MM.1S (cell line): ENCODE measurements around the gene EFNB1.

Source experiments
- DNase-seq: peaks from one replicate; pipeline ENCODE4 v3.0.0-alpha.2; 2015
- H2AFZ ChIP-seq: fragments of 300-600 bp; sonication (generic); 2 replicates; pipeline ENCODE4 v1.6.0; 2016; ENCODE audit warnings: antibody characterized with exemption, low read length
- H3F3A ChIP-seq: fragments of 300-600 bp; sonication (generic); 2 replicates; pipeline ENCODE4 v1.6.1; 2016; ENCODE audit warnings: mild to moderate bottlenecking, antibody characterized with exemption, low read length, moderate library complexity, mixed read lengths; ENCODE audit not compliant: insufficient read depth
- H3K27ac ChIP-seq: fragments of 300-600 bp; sonication (generic); 2 replicates; pipeline ENCODE4 v1.5.1; 2016; ENCODE audit warnings: mild to moderate bottlenecking, low read length
- H3K27me3 ChIP-seq: fragments of 300-600 bp; sonication (generic); replicated peaks from 2 replicates; pipeline ENCODE4 v1.6.0; 2016; ENCODE audit warnings: low read length; ENCODE audit not compliant: insufficient read depth
- H3K36me3 ChIP-seq: fragments of 300-600 bp; sonication (generic); replicated peaks from 2 replicates; pipeline ENCODE4 v1.6.1; 2016; ENCODE audit warnings: mild to moderate bottlenecking, low read length, mixed read lengths; ENCODE audit not compliant: insufficient read depth
- H3K4me1 ChIP-seq: fragments of 300-600 bp; sonication (generic); 2 replicates; pipeline ENCODE4 v1.6.1; 2016; ENCODE audit warnings: low read length, mixed read lengths
- H3K4me2 ChIP-seq: fragments of 300-600 bp; sonication (generic); 2 replicates; pipeline ENCODE4 v1.6.0; 2016; ENCODE audit warnings: low read depth, low read length
- H3K4me3 ChIP-seq: fragments of 300-600 bp; sonication (generic); 2 replicates; pipeline ENCODE4 v1.5.1; 2016; ENCODE audit warnings: low read length, mixed read lengths
- H3K79me2 ChIP-seq: fragments of 300-600 bp; sonication (generic); 2 replicates; pipeline ENCODE4 v1.6.1; 2016; ENCODE audit warnings: mixed run types, low read length, mixed read lengths
- H3K9ac ChIP-seq: fragments of 300-600 bp; sonication (generic); 2 replicates; pipeline ENCODE4 v1.6.1; 2016; ENCODE audit warnings: low read length, mixed read lengths
- H3K9me2 ChIP-seq: fragments of 300-600 bp; sonication (generic); replicated peaks from 2 replicates; pipeline ENCODE4 v1.6.1; 2016; ENCODE audit warnings: mild to moderate bottlenecking, low read length, mixed read lengths; ENCODE audit not compliant: insufficient read depth
- H3K9me3 ChIP-seq: fragments of 300-600 bp; sonication (generic); replicated peaks from 2 replicates; pipeline ENCODE4 v1.6.1; 2016; ENCODE audit warnings: mild to moderate bottlenecking, low read length, mixed read lengths; ENCODE audit not compliant: insufficient read depth
- H4K20me1 ChIP-seq: fragments of 300-600 bp; sonication (generic); 2 replicates; pipeline ENCODE4 v1.6.1; 2016; ENCODE audit warnings: mild to moderate bottlenecking, low read length, moderate library complexity, mixed read lengths; ENCODE audit not compliant: insufficient read depth
- CTCF ChIP-seq: fragments of 300-600 bp; sonication (generic); IDR thresholded peaks from 2 replicates; pipeline ENCODE4 v1.5.1; 2016; ENCODE audit warnings: antibody characterized with exemption, low read length, mixed read lengths
- EZH2 ChIP-seq: fragments of 300-600 bp; sonication (generic); optimal IDR thresholded peaks from 2 replicates; pipeline ENCODE3; 2017; ENCODE audit warnings: low read depth, mild to moderate bottlenecking, antibody characterized with exemption, low read length, mixed read lengths
- EZH2phosphoT487 ChIP-seq: fragments of 300-600 bp; sonication (generic); IDR thresholded peaks from 2 replicates; pipeline ENCODE4 v1.6.1; 2018; ENCODE audit warnings: antibody characterized with exemption, low read length

EFNB1 gene

GRCh38 chrX:68789966-68790365 lies 38.9 kb upstream of the EFNB1 start:
- Histone ChIP-seq H4K20me1 (no peaks in the 10 kb centered on the region), H3F3A (no peaks in the 10 kb centered on the region), H3K79me2 (no peaks in the 10 kb centered on the region), H3K4me3 (no peak overlapping the region), H2AFZ (no peak overlapping the region), H3K9me2 (no peaks in the 10 kb centered on the region), H3K36me3 (no peaks in the 10 kb centered on the region), H3K9me3 (no peaks in the 10 kb centered on the region), H3K9ac (no peak overlapping the region), H3K4me1 (no peaks in the 10 kb centered on the region), H3K27me3 (no peaks in the 10 kb centered on the region), H3K27ac (no peak overlapping the region), H3K4me2 (no peak overlapping the region)
- TF ChIP-seq EZH2 (no peak), CTCF (no peak), EZH2phosphoT487 (no peak)
- DNase-seq = no peak

DNA sequence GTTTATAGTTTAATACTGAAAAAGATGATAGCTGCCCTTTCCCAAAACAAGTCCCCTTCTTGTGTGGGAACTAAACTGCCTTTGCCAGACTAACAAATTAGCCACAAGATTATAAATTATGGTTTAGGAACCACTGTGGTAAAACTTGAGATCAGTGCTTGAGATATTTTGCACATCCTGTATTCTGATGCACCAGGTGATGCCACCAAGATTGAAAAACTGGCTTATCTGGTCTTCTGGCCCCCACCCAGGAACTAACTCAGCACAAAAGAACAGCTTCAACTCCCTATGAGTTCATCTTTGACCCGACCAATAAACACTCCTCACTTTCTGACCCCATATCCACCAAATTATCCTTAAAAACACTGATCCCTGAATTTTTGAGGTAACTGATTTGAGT lies 36.7 kb upstream of the EFNB1 start:
- Histone ChIP-seq H2AFZ (no peak overlapping the region), H3K27ac (no peak overlapping the region), H3K4me1 (no peaks in the 10 kb centered on the region), H3K4me2 (no peak overlapping the region), H3F3A (no peaks in the 10 kb centered on the region), H3K9ac (no peak overlapping the region), H3K9me2 (no peaks in the 10 kb centered on the region), H4K20me1 (no peaks in the 10 kb centered on the region), H3K4me3 (no peak overlapping the region), H3K36me3 (no peaks in the 10 kb centered on the region), H3K9me3 (no peaks in the 10 kb centered on the region), H3K27me3 (no peaks in the 10 kb centered on the region), H3K79me2 (no peaks in the 10 kb centered on the region)
- no peak for DNase-seq
- TF ChIP-seq EZH2 (no peak), EZH2phosphoT487 (no peak), CTCF (no peak)

GRCh38 chrX:68794461-68794860 lies 34.4 kb upstream of the EFNB1 start:
- Histone ChIP-seq H3K9me2 (no peaks in the 10 kb centered on the region), H3K4me2 (no peak overlapping the region), H3K36me3 (no peaks in the 10 kb centered on the region), H3K27me3 (no peaks in the 10 kb centered on the region), H2AFZ (no peak overlapping the region), H4K20me1 (no peaks in the 10 kb centered on the region), H3K4me3 (no peak overlapping the region), H3F3A (no peaks in the 10 kb centered on the region), H3K79me2 (no peaks in the 10 kb centered on the region), H3K9ac (no peak overlapping the region), H3K9me3 (no peaks in the 10 kb centered on the region), H3K27ac (no peak overlapping the region), H3K4me1 (no peaks in the 10 kb centered on the region)
- no peak for TF ChIP-seq EZH2
- no peak for TF ChIP-seq CTCF
- TF ChIP-seq EZH2phosphoT487 = no peak
- no peak for DNase-seq
